HepG2 (cell line): Measurements from ENCODE around the gene SPATA13. TPM values are rescaled to one million over a fixed set of nuclear protein-coding genes. Genes with fewer than 3 reads are reported as not detected.

Experiments used
- ATF6 ChIP-seq: sonication (generic); formaldehyde crosslinking; conservative IDR thresholded peaks from 2 replicates; pipeline ENCODE4 v1.4.0; 2020; ENCODE audit warnings: missing genetic modification reagents
- FOXO1 ChIP-seq: sonication (generic); formaldehyde crosslinking; IDR thresholded peaks from 2 replicates; pipeline ENCODE4 v1.4.0; 2020; ENCODE audit warnings: missing genetic modification reagents
- HNF1B ChIP-seq: sonication (generic); formaldehyde crosslinking; IDR thresholded peaks from 2 replicates; pipeline ENCODE4 v1.5.1; 2020; ENCODE audit warnings: mild to moderate bottlenecking, moderate library complexity, missing genetic modification reagents
- HNRNPK ChIP-seq: fragments of 200-400 bp; formaldehyde crosslinking; IDR thresholded peaks from 2 replicates; pipeline ENCODE4 v1.6.1; 2018; ENCODE audit warnings: low read length, low read depth, moderate library complexity, mild to moderate bottlenecking; ENCODE audit not compliant: poor library complexity, severe bottlenecking
- HOXA9 ChIP-seq: sonication (generic); formaldehyde crosslinking; IDR thresholded peaks from 2 replicates; pipeline ENCODE4 v1.8.1; 2022; ENCODE audit warnings: missing genetic modification reagents, mild to moderate bottlenecking, moderate library complexity, borderline replicate concordance
- MAFF ChIP-seq: IDR thresholded peaks from 2 replicates; pipeline ENCODE4 v1.6.1; 2011; ENCODE audit warnings: low read depth, low read length, improper control_type of control experiment
- PAF1 ChIP-seq: IDR thresholded peaks from 2 replicates; pipeline ENCODE4 v1.6.1; 2016; ENCODE audit warnings: missing genetic modification reagents, missing compliant biosample characterization
- PHF21A ChIP-seq: sonication (generic); formaldehyde crosslinking; IDR thresholded peaks from 2 replicates; pipeline ENCODE4 v1.5.0; 2020; ENCODE audit warnings: mild to moderate bottlenecking, missing genetic modification reagents
- TBL1XR1 ChIP-seq: fragments of 150-350 bp; IDR thresholded peaks from 2 replicates; pipeline ENCODE4 v1.6.1; 2014; ENCODE audit warnings: borderline replicate concordance, low read length; ENCODE audit not compliant: partially characterized antibody
- ZBTB39 ChIP-seq: sonication (generic); formaldehyde crosslinking; IDR thresholded peaks from 2 replicates; pipeline ENCODE4 v1.5.0; 2020; ENCODE audit warnings: missing genetic modification reagents
- ZBTB43 ChIP-seq: sonication (generic); formaldehyde crosslinking; conservative IDR thresholded peaks from 2 replicates; pipeline ENCODE4 v1.4.0; 2020; ENCODE audit warnings: missing genetic modification reagents
- ZKSCAN1 ChIP-seq: fragments of 150-350 bp; IDR thresholded peaks from 2 replicates; pipeline ENCODE4 v1.6.1; 2014; ENCODE audit warnings: low read length
- ZNF281 ChIP-seq: sonication (generic); formaldehyde crosslinking; IDR thresholded peaks from 2 replicates; pipeline ENCODE4 v1.4.0; 2020; ENCODE audit warnings: missing genetic modification reagents, borderline replicate concordance
- ZNF577 ChIP-seq: sonication (generic); formaldehyde crosslinking; IDR thresholded peaks from 2 replicates; pipeline ENCODE4 v1.4.0; 2020; ENCODE audit warnings: mild to moderate bottlenecking, low read depth, missing genetic modification reagents, borderline replicate concordance
- ZNF644 ChIP-seq: IDR thresholded peaks from 2 replicates; pipeline ENCODE4 v1.6.1; 2016; ENCODE audit warnings: low read depth
- ZNF782 ChIP-seq: sonication (generic); formaldehyde crosslinking; IDR thresholded peaks from 2 replicates; pipeline ENCODE4 v1.4.0; 2020; ENCODE audit warnings: missing genetic modification reagents, mild to moderate bottlenecking, borderline replicate concordance
- polyA plus RNA-seq, 8 experiments: library from polyadenylated mRNA; depleted of rRNA in 3 of 8; stranded (reverse) in 7 of 8; unstranded in 1 of 8; fragments of >200 nt; fragmentation: Illumina TruSeq in 4 of 8; extraction: Trizol in 4 of 8; gene quantifications; 2 replicates each; pipeline versions ENCODE4 v1.2.1 to v1.2.3, GENCODE V29; 2011 to 2016; ENCODE audit warnings: low read depth in 4 of 8, missing spikeins in 1 of 8, mixed read lengths in 1 of 8; ENCODE audit not compliant: insufficient read depth in 1 of 8
- total RNA-seq, 5 experiments: library from RNA; depleted of rRNA; stranded (reverse); fragments of >200 nt; fragmentation: Illumina TruSeq; extraction: Trizol; gene quantifications; 2 replicates each; pipeline ENCODE4 v1.2.3, GENCODE V29; 2016; ENCODE audit warnings: low read depth in 1 of 5

Gene SPATA13
- total and polyA plus RNA-seq, 2 of the 13 experiments (the other 11 are each of a cell fraction or from before 2014, with no cell fraction given), result 11.3 to 14.2 TPM

- TF ChIP-seq ZNF281 (CRISPR knock-in tag), result peak; percentile 66; the same call in 1 of the 2 replicates
- no peak for TF ChIP-seq ZKSCAN1
- TF ChIP-seq PAF1 (CRISPR knock-in tag), result no peak
- TF ChIP-seq ZNF782, result no peak; the same call in 1 of the 2 replicates
- TF ChIP-seq ATF6, result no peak
- TF ChIP-seq HNRNPK, result no peak
- no peak for TF ChIP-seq TBL1XR1
- TF ChIP-seq ZNF577 (CRISPR knock-in tag), result no peak
- 0 out of 2 replicates have a peak, but pooled peaks have one; percentile 78 for TF ChIP-seq ZBTB39 (CRISPR knock-in tag)
- TF ChIP-seq HOXA9 (CRISPR knock-in tag), result no peak
- TF ChIP-seq HNF1B, result peak; percentile 70; the same call in 1 of the 2 replicates
- no peak for TF ChIP-seq ZBTB43 (CRISPR knock-in tag)
- peak; percentile 79 for TF ChIP-seq PHF21A (CRISPR knock-in tag)
- TF ChIP-seq MAFF, result no peak
- TF ChIP-seq ZNF644 (CRISPR knock-in tag), result 0 out of 2 replicates have a peak, but pooled peaks have one; percentile 36
- peak; percentile 38 for TF ChIP-seq FOXO1 (CRISPR knock-in tag)
Measured at GRCh38 chr13:24271601-24272451, 111.3 kb downstream of the SPATA13 start (continued).
